Measurements from ENCODE around the gene XXYLT1. TPM values are rescaled to one million over a fixed set of nuclear protein-coding genes. Genes with fewer than 3 reads are reported as not detected.
"Not testable (repeated sequence)": the region's sequence is repeated elsewhere in the genome, so short reads cannot be mapped to it uniquely, and the experiment has no call there.

XXYLT1 gene
- total and polyA plus RNA-seq, 3 experiments from 2014 or later, result 7.9 to 10.5 (median 8.3) TPM

- H3K27ac Mint-ChIP-seq, result peak overlapping the region in 1 of 8 donors; percentile 11
- H3K4me1 Mint-ChIP-seq, result no peaks in the 10 kb centered on the region
- Histone ChIP-seq H3K4me1 (ENCODE audit: insufficient read depth, low read length) (no peaks in the 10 kb centered on the region), H3K27me3 (ENCODE audit: insufficient read depth, low read length, poor library complexity, severe bottlenecking) (no peaks in the 10 kb centered on the region), H3K4me3 (ENCODE audit: low read length) (no peak overlapping the region), H3K36me3 (ENCODE audit: insufficient read depth, low read length) (no peaks in the 10 kb centered on the region), H3K9me3 (ENCODE audit: low read length) (no peaks in the 10 kb centered on the region), H3K27ac (ENCODE audit: low read depth, low read length) (no peak overlapping the region)
- no peaks in the 10 kb centered on the region for H3K36me3 Mint-ChIP-seq
- ChIA-PET CTCF (interaction anchor here (2.6 kb wide), 1 partner anchor 10 kb away, joined by 7 read pairs; no protein-coding TSS in a partner anchor), POLR2A (no interaction called here)
- no peak overlapping the region for H3K4me3 Mint-ChIP-seq
- H3K9me3 Mint-ChIP-seq, result peaks cover 0 to 1% (median 0%) of the 10 kb centered on the region in 5 donors
- no peaks in the 10 kb centered on the region for H3K27me3 Mint-ChIP-seq
- peak in 1 of 5 donors; percentile 2 for DNase-seq
These were observed 174.3 kb downstream of the XXYLT1 start for GRCh38 chr3:195096484-195097330.

- Histone ChIP-seq H3K4me3 (ENCODE audit: low read length) (no peak overlapping the region), H3K9me3 (ENCODE audit: low read length) (no peaks in the 10 kb centered on the region), H3K27ac (ENCODE audit: low read depth, low read length) (no peak overlapping the region), H3K27me3 (ENCODE audit: insufficient read depth, low read length, poor library complexity, severe bottlenecking) (no peaks in the 10 kb centered on the region), H3K4me1 (ENCODE audit: insufficient read depth, low read length) (no peaks in the 10 kb centered on the region), H3K36me3 (ENCODE audit: insufficient read depth, low read length) (no peaks in the 10 kb centered on the region)
- CTCF ChIA-PET, result interaction anchor here (2.6 kb wide), 1 partner anchor 11 kb away, joined by 7 read pairs; no protein-coding TSS in a partner anchor
- Mint-ChIP-seq H3K4me3 (no peak overlapping the region), H3K27me3 (no peaks in the 10 kb centered on the region), H3K36me3 (no peaks in the 10 kb centered on the region), H3K27ac (no peak overlapping the region), H3K4me1 (no peaks in the 10 kb centered on the region), H3K9me3 (peaks cover 0 to 1% (median 0%) of the 10 kb centered on the region in 5 donors)
- DNase-seq, result peak in 1 of 5 donors; percentile 30
- POLR2A ChIA-PET, result no interaction called here
These were observed 174.9 kb downstream of the XXYLT1 start for GRCh38 chr3:195096053-195096452.

GRCh38 chr3:195095704-195096036 is 175.3 kb downstream of the XXYLT1 start:
- no peak overlapping the region for H3K4me3 Mint-ChIP-seq
- H3K9me3 Mint-ChIP-seq, result peaks cover 0 to 1% (median 0%) of the 10 kb centered on the region in 5 donors
- no peak overlapping the region for H3K27ac Mint-ChIP-seq
- H3K9me3 ChIP-seq (ENCODE audit: low read length), result no peaks in the 10 kb centered on the region
- no peaks in the 10 kb centered on the region for H3K36me3 ChIP-seq (ENCODE audit: insufficient read depth, low read length)
- no peaks in the 10 kb centered on the region for H3K4me1 ChIP-seq (ENCODE audit: insufficient read depth, low read length)
- H3K27me3 Mint-ChIP-seq, result no peaks in the 10 kb centered on the region
- H3K27ac ChIP-seq (ENCODE audit: low read depth, low read length), result no peak overlapping the region
- no peaks in the 10 kb centered on the region for H3K4me1 Mint-ChIP-seq
- peak in 1 of 5 donors; percentile 11 for DNase-seq
- H3K4me3 ChIP-seq (ENCODE audit: low read length), result no peak overlapping the region
- POLR2A ChIA-PET, result no interaction called here
- no peaks in the 10 kb centered on the region for H3K36me3 Mint-ChIP-seq
- CTCF ChIA-PET, result interaction anchor here (2.6 kb wide), 1 partner anchor 11 kb away, joined by 7 read pairs; no protein-coding TSS in a partner anchor
- no peaks in the 10 kb centered on the region for H3K27me3 ChIP-seq (ENCODE audit: insufficient read depth, low read length, poor library complexity, severe bottlenecking)

GRCh38 chr3:195095035-195095703 is 175.8 kb downstream of the XXYLT1 start:
- no peaks in the 10 kb centered on the region for H3K4me1 ChIP-seq (ENCODE audit: insufficient read depth, low read length)
- H3K36me3 Mint-ChIP-seq, result no peaks in the 10 kb centered on the region
- no peak overlapping the region for H3K4me3 ChIP-seq (ENCODE audit: low read length)
- no peaks in the 10 kb centered on the region for H3K27me3 ChIP-seq (ENCODE audit: insufficient read depth, low read length, poor library complexity, severe bottlenecking)
- H3K4me3 Mint-ChIP-seq, result no peak overlapping the region
- no peak overlapping the region for H3K27ac ChIP-seq (ENCODE audit: low read depth, low read length)
- ChIA-PET CTCF (interaction anchor here (2.6 kb wide), 1 partner anchor 12 kb away, joined by 7 read pairs; no protein-coding TSS in a partner anchor), POLR2A (no interaction called here)
- no peaks in the 10 kb centered on the region for H3K27me3 Mint-ChIP-seq
- DNase-seq, result peak in 1 of 5 donors; percentile 16
- H3K36me3 ChIP-seq (ENCODE audit: insufficient read depth, low read length), result no peaks in the 10 kb centered on the region
- no peaks in the 10 kb centered on the region for H3K4me1 Mint-ChIP-seq
- no peaks in the 10 kb centered on the region for H3K9me3 ChIP-seq (ENCODE audit: low read length)
- peaks cover 0 to 1% (median 0%) of the 10 kb centered on the region in 5 donors for H3K9me3 Mint-ChIP-seq
- H3K27ac Mint-ChIP-seq, result no peak overlapping the region

- no peaks in the 10 kb centered on the region for H3K27me3 Mint-ChIP-seq
These were observed 176.6 kb downstream of the XXYLT1 start for GRCh38 chr3:195094191-195094921.

DNA sequence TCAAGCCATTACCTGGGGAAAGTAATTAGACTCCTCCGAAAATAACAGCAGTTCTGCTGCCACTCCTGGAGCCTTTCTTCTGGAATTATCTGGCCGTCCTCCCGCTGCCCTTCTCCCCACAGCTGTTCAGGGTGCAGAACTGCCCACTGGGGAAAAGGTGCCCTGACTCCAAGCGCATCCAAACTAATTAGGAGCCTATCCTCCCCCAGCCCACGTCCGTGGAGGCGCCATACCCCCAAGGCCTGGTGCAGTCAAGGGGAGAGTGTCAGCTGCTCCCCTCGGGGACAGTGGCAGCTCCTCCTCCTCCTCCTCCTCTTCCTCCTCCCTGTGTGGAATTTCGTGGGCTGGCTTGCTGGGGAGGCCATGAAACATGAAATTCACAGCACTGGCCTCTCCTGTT is 177.2 kb downstream of the XXYLT1 start:
- Mint-ChIP-seq H3K9me3 (peaks cover 0 to 2% (median 0%) of the 10 kb centered on the region in 5 donors), H3K36me3 (no peaks in the 10 kb centered on the region), H3K27me3 (no peaks in the 10 kb centered on the region), H3K4me1 (no peaks in the 10 kb centered on the region), H3K4me3 (no peak overlapping the region), H3K27ac (no peak overlapping the region)
- Histone ChIP-seq H3K9me3 (ENCODE audit: low read length) (no peaks in the 10 kb centered on the region), H3K27ac (ENCODE audit: low read depth, low read length) (no peak overlapping the region), H3K4me3 (ENCODE audit: low read length) (no peak overlapping the region), H3K36me3 (ENCODE audit: insufficient read depth, low read length) (no peaks in the 10 kb centered on the region), H3K4me1 (ENCODE audit: insufficient read depth, low read length) (no peaks in the 10 kb centered on the region), H3K27me3 (ENCODE audit: insufficient read depth, low read length, poor library complexity, severe bottlenecking) (no peaks in the 10 kb centered on the region)
- POLR2A ChIA-PET, result no interaction called here
- CTCF ChIA-PET, result no interaction called here
- DNase-seq, result peak in 1 of 5 donors; percentile 19

More at GRCh38 chr3:195094191-195094921, 176.6 kb downstream of the XXYLT1 start:
- Mint-ChIP-seq H3K4me1 (no peaks in the 10 kb centered on the region), H3K9me3 (peaks cover 0 to 2% (median 0%) of the 10 kb centered on the region in 5 donors), H3K4me3 (no peak overlapping the region), H3K36me3 (no peaks in the 10 kb centered on the region), H3K27ac (no peak overlapping the region)
- ChIA-PET CTCF (no interaction called here), POLR2A (no interaction called here)
- H3K27ac ChIP-seq (ENCODE audit: low read depth, low read length), result no peak overlapping the region
- H3K4me3 ChIP-seq (ENCODE audit: low read length), result no peak overlapping the region
- H3K27me3 ChIP-seq (ENCODE audit: insufficient read depth, low read length, poor library complexity, severe bottlenecking), result no peaks in the 10 kb centered on the region
- no peaks in the 10 kb centered on the region for H3K9me3 ChIP-seq (ENCODE audit: low read length)
- no peaks in the 10 kb centered on the region for H3K36me3 ChIP-seq (ENCODE audit: insufficient read depth, low read length)
- H3K4me1 ChIP-seq (ENCODE audit: insufficient read depth, low read length), result no peaks in the 10 kb centered on the region
- peak in 1 of 5 donors; percentile 42 for DNase-seq

- H3K4me3 Mint-ChIP-seq, result peak overlapping the region in 6 of 7 donors; percentile 41 to 69 (median 58)
- CTCF ChIA-PET, result interaction anchor here (1.1 kb wide), 1 partner anchor 18 kb away, joined by 3 read pairs; no protein-coding TSS in a partner anchor
These were observed 182.9 kb downstream of the XXYLT1 start for GRCh38 chr3:195087840-195088601.

More at GRCh38 chr3:195087840-195088601, 182.9 kb downstream of the XXYLT1 start:
- H3K4me1 ChIP-seq (ENCODE audit: insufficient read depth, low read length); H3K36me3 ChIP-seq (ENCODE audit: insufficient read depth, low read length); H3K4me1 Mint-ChIP-seq; H3K27me3 ChIP-seq (ENCODE audit: insufficient read depth, low read length, poor library complexity, severe bottlenecking); H3K36me3 Mint-ChIP-seq; H3K27me3 Mint-ChIP-seq; H3K9me3 ChIP-seq (ENCODE audit: low read length); POLR2A ChIA-PET; H3K27ac ChIP-seq (ENCODE audit: low read depth, low read length); H3K9me3 Mint-ChIP-seq; H3K4me3 ChIP-seq (ENCODE audit: low read length): not testable (repeated sequence)
- H3K27ac Mint-ChIP-seq, result peak overlapping the region in 2 of 8 donors; percentile 68 to 73
- peak in 2 of 5 donors; percentile 23 to 36 for DNase-seq
